Fibroblast of the aortic adventitia (primary cell): ENCODE measurements around the gene VWA8. TPM values are rescaled to one million over a fixed set of nuclear protein-coding genes. Genes with fewer than 3 reads are reported as not detected.
"Not testable (repeated sequence)": the region's sequence is repeated elsewhere in the genome, so short reads cannot be mapped to it uniquely, and the experiment has no call there.

Experiments
- DNase-seq: peaks from one replicate; pipeline ENCODE4 v3.0.0-alpha.2; 2010; ENCODE audit warnings: low read depth
- H3K4me3 ChIP-seq: 2 replicates; pipeline ENCODE4 v1.5.1; 2011; ENCODE audit warnings: low read depth, mild to moderate bottlenecking, control low read depth, low read length, moderate library complexity
- total RNA-seq: library from RNA; depleted of rRNA; stranded (reverse); fragments of >200 nt; gene quantifications from 2 replicates; pipeline ENCODE4 v1.2.3, GENCODE V29; 2012; ENCODE audit warnings: low replicate concordance
- TF ChIP-seq, protein P1 (sequence below): IDR thresholded peaks from 2 replicates; pipeline ENCODE4 v1.5.1; 2011; ENCODE audit warnings: mild to moderate bottlenecking, low read length, control low read depth, inconsistent platforms; ENCODE audit not compliant: insufficient read depth

The VWA8 gene
- total RNA-seq, 1 donor = 27.2 TPM

- TF ChIP-seq, protein P1, sequence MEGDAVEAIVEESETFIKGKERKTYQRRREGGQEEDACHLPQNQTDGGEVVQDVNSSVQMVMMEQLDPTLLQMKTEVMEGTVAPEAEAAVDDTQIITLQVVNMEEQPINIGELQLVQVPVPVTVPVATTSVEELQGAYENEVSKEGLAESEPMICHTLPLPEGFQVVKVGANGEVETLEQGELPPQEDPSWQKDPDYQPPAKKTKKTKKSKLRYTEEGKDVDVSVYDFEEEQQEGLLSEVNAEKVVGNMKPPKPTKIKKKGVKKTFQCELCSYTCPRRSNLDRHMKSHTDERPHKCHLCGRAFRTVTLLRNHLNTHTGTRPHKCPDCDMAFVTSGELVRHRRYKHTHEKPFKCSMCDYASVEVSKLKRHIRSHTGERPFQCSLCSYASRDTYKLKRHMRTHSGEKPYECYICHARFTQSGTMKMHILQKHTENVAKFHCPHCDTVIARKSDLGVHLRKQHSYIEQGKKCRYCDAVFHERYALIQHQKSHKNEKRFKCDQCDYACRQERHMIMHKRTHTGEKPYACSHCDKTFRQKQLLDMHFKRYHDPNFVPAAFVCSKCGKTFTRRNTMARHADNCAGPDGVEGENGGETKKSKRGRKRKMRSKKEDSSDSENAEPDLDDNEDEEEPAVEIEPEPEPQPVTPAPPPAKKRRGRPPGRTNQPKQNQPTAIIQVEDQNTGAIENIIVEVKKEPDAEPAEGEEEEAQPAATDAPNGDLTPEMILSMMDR = no peak
- peak; percentile 70 for DNase-seq
- H3K4me3 ChIP-seq = no peak overlapping the region
These were observed 338.2 kb downstream of the VWA8 start for GRCh38 chr13:41622432-41623429.

GRCh38 chr13:41621716-41622431 lies 339.0 kb downstream of the VWA8 start:
- peak; percentile 52 for DNase-seq
- TF ChIP-seq, protein P1 = no peak
- H3K4me3 ChIP-seq = no peak overlapping the region

DNA sequence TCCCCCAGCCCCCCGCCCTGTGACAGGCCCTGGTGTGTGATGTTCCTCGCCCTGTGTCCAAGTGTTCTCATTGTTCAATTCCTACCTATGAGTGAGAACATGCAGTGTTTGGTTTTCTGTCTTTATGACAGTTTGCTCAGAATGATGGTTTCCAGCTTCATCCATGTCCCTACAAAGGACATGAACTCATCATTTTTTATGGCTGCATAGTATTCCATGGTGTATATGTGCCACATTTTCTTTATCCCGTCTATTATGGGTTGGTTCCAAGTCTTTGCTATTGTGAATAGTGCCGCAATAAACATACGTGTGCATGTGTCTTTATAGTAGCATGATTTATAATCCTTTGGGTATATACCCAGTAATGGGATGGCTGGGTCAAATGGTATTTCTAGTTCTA lies 343.3 kb downstream of the VWA8 start:
- not testable (repeated sequence) for H3K4me3 ChIP-seq, DNase-seq

- H3K4me3 ChIP-seq = no peak overlapping the region
- TF ChIP-seq, protein P1 = no peak
- DNase-seq = no peak
These were observed 344.8 kb downstream of the VWA8 start for GRCh38 chr13:41616151-41616550.

DNA sequence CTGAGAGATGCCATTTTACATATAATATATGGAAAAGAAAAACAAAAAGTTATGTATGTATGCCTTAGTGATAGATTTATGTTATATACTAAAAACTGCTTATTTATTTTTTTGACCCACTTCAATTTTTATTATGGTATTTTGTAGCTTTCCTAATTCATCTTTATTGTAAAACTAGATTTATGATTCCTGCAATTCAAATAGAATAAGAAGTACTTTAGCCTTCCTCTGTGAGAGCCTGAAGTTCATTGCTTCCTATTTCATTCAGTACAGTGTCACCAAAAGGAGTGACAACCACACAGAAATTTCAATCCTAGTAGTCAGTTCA lies 345.4 kb downstream of the VWA8 start:
- DNase-seq = no peak
- TF ChIP-seq, protein P1 = no peak
- H3K4me3 ChIP-seq = no peak overlapping the region

DNA sequence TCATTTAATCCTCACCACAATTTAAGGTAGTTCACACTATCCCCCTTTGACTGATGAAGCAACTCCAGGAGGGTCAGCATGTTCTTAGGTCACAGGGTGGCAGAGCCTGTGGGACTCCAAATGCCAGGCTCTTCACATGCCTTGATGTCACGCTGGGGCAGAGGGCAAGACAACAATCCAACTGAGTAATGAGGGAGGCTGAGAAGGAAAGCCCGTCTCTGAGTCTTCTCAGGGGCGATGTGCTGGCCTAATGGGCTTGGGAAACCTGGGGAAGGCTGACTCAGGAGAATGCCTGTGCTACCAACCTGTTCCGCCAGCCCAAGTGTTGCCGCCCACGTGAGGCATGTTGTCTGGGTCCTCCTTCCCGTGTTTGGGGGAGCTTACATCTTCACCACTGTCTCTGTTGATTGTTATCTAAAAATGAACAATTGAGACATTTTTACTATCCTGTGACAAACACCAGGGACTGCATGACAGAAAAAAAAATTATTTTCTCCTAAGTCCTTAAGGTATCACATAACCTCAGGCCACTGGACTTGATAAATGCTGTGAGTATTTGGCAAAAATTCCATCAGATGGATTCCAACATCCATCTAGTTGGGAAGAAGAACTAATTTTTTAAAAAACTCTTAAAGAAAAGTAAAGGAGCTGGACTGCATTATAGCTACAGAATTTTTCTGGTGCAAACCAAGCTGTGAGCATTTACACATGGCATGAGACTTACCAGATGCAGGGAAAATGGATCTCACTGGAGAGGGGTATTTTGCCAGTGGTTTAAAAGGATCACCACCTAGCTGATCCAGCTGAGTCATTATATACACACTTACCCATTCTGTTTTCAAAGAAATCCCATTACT lies 346.0 kb downstream of the VWA8 start:
- H3K4me3 ChIP-seq = no peak overlapping the region
- DNase-seq = peak; percentile 55
- TF ChIP-seq, protein P1 = no peak
